SK-N-SH treated with all-trans-retinoic acid at 6 μM for 48 hours (cell line): ENCODE data around the gene S100A7.

Experiments used
- BACH2 ChIP-seq: fragments of 250-450 bp; sonication (Bioruptor Pico); IDR thresholded peaks from 2 replicates; pipeline ENCODE4 v1.9.0; 2021; ENCODE audit warnings: mild to moderate bottlenecking, borderline replicate concordance
- ZNF70 ChIP-seq: fragments of 450-650 bp; formaldehyde crosslinking; IDR thresholded peaks from 2 replicates; pipeline ENCODE4 v1.5.0; 2020; ENCODE audit warnings: mild to moderate bottlenecking, moderate library complexity
- TF ChIP-seq, protein P1 (sequence below): fragments of 250-450 bp; sonication (Bioruptor Pico); IDR thresholded peaks from 2 replicates; pipeline ENCODE4 v1.8.0; 2021; ENCODE audit warnings: low read depth, mild to moderate bottlenecking, moderate library complexity, borderline replicate concordance
- TF ChIP-seq, protein P2 (sequence below): fragments of 250-450 bp; sonication (Bioruptor Pico); IDR thresholded peaks from 2 replicates; pipeline ENCODE4 v1.8.0; 2020; ENCODE audit warnings: mild to moderate bottlenecking, moderate library complexity, borderline replicate concordance
- TF ChIP-seq, protein P3 (sequence below): fragments of 250-450 bp; sonication (Bioruptor Pico); IDR thresholded peaks from 2 replicates; pipeline ENCODE4 v1.5.1; 2021; ENCODE audit warnings: mild to moderate bottlenecking, moderate library complexity
- TF ChIP-seq, protein P4 (sequence below): fragments of 250-450 bp; sonication (Bioruptor Pico); IDR thresholded peaks from 2 replicates; pipeline ENCODE4 v1.5.0; 2020; ENCODE audit warnings: mild to moderate bottlenecking, moderate library complexity

DNA sequence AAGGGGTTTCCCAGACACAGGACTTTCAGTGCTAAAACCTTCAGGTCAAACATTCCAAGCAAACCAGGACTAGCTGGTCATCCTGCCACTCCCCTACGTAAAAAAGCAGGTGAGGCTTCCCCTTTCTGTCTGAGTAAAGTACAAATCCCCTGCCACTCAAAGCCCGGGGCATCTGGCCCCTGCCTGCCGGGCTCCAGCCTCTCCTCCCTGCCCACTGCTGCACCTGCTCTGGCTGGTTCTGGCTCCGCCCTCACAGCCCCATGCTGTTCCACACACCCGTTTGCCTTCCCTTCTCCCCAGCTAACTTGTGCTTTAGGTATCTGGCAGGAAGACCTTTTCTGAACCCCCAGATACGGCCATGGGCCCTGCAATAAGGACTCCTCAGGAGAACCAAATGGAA is 23.3 kb upstream of the S100A7 start:
- TF ChIP-seq BACH2 (no peak), ZNF70 (CRISPR knock-in tag) (no peak)
- TF ChIP-seq, protein P1, sequence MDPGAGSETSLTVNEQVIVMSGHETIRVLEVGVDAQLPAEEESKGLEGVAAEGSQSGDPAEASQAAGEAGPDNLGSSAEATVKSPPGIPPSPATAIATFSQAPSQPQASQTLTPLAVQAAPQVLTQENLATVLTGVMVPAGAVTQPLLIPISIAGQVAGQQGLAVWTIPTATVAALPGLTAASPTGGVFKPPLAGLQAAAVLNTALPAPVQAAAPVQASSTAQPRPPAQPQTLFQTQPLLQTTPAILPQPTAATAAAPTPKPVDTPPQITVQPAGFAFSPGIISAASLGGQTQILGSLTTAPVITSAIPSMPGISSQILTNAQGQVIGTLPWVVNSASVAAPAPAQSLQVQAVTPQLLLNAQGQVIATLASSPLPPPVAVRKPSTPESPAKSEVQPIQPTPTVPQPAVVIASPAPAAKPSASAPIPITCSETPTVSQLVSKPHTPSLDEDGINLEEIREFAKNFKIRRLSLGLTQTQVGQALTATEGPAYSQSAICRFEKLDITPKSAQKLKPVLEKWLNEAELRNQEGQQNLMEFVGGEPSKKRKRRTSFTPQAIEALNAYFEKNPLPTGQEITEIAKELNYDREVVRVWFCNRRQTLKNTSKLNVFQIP (CRISPR knock-in tag), result no peak
- TF ChIP-seq, protein P2, sequence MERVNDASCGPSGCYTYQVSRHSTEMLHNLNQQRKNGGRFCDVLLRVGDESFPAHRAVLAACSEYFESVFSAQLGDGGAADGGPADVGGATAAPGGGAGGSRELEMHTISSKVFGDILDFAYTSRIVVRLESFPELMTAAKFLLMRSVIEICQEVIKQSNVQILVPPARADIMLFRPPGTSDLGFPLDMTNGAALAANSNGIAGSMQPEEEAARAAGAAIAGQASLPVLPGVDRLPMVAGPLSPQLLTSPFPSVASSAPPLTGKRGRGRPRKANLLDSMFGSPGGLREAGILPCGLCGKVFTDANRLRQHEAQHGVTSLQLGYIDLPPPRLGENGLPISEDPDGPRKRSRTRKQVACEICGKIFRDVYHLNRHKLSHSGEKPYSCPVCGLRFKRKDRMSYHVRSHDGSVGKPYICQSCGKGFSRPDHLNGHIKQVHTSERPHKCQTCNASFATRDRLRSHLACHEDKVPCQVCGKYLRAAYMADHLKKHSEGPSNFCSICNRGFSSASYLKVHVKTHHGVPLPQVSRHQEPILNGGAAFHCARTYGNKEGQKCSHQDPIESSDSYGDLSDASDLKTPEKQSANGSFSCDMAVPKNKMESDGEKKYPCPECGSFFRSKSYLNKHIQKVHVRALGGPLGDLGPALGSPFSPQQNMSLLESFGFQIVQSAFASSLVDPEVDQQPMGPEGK (CRISPR knock-in tag), result no peak
- TF ChIP-seq, protein P3, sequence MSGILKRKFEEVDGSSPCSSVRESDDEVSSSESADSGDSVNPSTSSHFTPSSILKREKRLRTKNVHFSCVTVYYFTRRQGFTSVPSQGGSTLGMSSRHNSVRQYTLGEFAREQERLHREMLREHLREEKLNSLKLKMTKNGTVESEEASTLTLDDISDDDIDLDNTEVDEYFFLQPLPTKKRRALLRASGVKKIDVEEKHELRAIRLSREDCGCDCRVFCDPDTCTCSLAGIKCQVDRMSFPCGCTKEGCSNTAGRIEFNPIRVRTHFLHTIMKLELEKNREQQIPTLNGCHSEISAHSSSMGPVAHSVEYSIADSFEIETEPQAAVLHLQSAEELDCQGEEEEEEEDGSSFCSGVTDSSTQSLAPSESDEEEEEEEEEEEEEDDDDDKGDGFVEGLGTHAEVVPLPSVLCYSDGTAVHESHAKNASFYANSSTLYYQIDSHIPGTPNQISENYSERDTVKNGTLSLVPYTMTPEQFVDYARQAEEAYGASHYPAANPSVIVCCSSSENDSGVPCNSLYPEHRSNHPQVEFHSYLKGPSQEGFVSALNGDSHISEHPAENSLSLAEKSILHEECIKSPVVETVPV (CRISPR knock-in tag), result no peak
- TF ChIP-seq, protein P4, sequence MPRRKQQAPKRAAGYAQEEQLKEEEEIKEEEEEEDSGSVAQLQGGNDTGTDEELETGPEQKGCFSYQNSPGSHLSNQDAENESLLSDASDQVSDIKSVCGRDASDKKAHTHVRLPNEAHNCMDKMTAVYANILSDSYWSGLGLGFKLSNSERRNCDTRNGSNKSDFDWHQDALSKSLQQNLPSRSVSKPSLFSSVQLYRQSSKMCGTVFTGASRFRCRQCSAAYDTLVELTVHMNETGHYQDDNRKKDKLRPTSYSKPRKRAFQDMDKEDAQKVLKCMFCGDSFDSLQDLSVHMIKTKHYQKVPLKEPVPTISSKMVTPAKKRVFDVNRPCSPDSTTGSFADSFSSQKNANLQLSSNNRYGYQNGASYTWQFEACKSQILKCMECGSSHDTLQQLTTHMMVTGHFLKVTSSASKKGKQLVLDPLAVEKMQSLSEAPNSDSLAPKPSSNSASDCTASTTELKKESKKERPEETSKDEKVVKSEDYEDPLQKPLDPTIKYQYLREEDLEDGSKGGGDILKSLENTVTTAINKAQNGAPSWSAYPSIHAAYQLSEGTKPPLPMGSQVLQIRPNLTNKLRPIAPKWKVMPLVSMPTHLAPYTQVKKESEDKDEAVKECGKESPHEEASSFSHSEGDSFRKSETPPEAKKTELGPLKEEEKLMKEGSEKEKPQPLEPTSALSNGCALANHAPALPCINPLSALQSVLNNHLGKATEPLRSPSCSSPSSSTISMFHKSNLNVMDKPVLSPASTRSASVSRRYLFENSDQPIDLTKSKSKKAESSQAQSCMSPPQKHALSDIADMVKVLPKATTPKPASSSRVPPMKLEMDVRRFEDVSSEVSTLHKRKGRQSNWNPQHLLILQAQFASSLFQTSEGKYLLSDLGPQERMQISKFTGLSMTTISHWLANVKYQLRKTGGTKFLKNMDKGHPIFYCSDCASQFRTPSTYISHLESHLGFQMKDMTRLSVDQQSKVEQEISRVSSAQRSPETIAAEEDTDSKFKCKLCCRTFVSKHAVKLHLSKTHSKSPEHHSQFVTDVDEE, result no peak
